ENCODE measurements around the gene SLC66A2.

The SLC66A2 gene

GRCh38 chr18:79938196-79938595 is 13.3 kb downstream of the SLC66A2 start:
- no peak for DNase-seq (ENCODE audit: extremely low read depth in 1 of 2, low read depth in 1 of 2)

- DNase-seq (ENCODE audit: extremely low read depth in 1 of 2, low read depth in 1 of 2), result no peak
Measured at GRCh38 chr18:79937103-79937860, 14.2 kb downstream of the SLC66A2 start.

- no peak for DNase-seq (ENCODE audit: extremely low read depth in 1 of 2, low read depth in 1 of 2)
Measured at GRCh38 chr18:79936641-79937040, 14.8 kb downstream of the SLC66A2 start.

GRCh38 chr18:79935925-79936324 is 15.5 kb downstream of the SLC66A2 start:
- DNase-seq (ENCODE audit: extremely low read depth in 1 of 2, low read depth in 1 of 2), result no peak

- no peak for DNase-seq (ENCODE audit: extremely low read depth in 1 of 2, low read depth in 1 of 2)
Measured at GRCh38 chr18:79935499-79935898, 16.0 kb downstream of the SLC66A2 start.

GRCh38 chr18:79935098-79935480 is 16.4 kb downstream of the SLC66A2 start:
- DNase-seq (ENCODE audit: extremely low read depth in 1 of 2, low read depth in 1 of 2), result no peak

- no peak for DNase-seq (ENCODE audit: extremely low read depth in 1 of 2, low read depth in 1 of 2)
Measured at GRCh38 chr18:79934311-79935097, 16.9 kb downstream of the SLC66A2 start.

GRCh38 chr18:79933765-79934164 is 17.7 kb downstream of the SLC66A2 start:
- no peak for DNase-seq (ENCODE audit: extremely low read depth in 1 of 2, low read depth in 1 of 2)

GRCh38 chr18:79932907-79933306 is 18.5 kb downstream of the SLC66A2 start:
- no peak for DNase-seq (ENCODE audit: extremely low read depth in 1 of 2, low read depth in 1 of 2)

- no peak for DNase-seq (ENCODE audit: extremely low read depth in 1 of 2, low read depth in 1 of 2)
Measured at GRCh38 chr18:79931475-79931874, 20.0 kb downstream of the SLC66A2 start.

- no peak for DNase-seq (ENCODE audit: extremely low read depth in 1 of 2, low read depth in 1 of 2)
Measured at GRCh38 chr18:79930020-79930642, 21.3 kb downstream of the SLC66A2 start.

GRCh38 chr18:79928563-79928960 is 22.9 kb downstream of the SLC66A2 start:
- no peak for DNase-seq (ENCODE audit: extremely low read depth in 1 of 2, low read depth in 1 of 2)

- no peak for DNase-seq (ENCODE audit: extremely low read depth in 1 of 2, low read depth in 1 of 2)
Measured at GRCh38 chr18:79927607-79928562, 23.6 kb downstream of the SLC66A2 start.

- no peak for DNase-seq (ENCODE audit: extremely low read depth in 1 of 2, low read depth in 1 of 2)
Measured at GRCh38 chr18:79926715-79927606, 24.5 kb downstream of the SLC66A2 start.

GRCh38 chr18:79926306-79926705 is 25.1 kb downstream of the SLC66A2 start:
- no peak for DNase-seq (ENCODE audit: extremely low read depth in 1 of 2, low read depth in 1 of 2)

- DNase-seq (ENCODE audit: extremely low read depth in 1 of 2, low read depth in 1 of 2), result no peak
Measured at GRCh38 chr18:79924814-79925731, 26.4 kb downstream of the SLC66A2 start.

GRCh38 chr18:79923896-79924585 is 27.4 kb downstream of the SLC66A2 start:
- DNase-seq (ENCODE audit: extremely low read depth in 1 of 2, low read depth in 1 of 2), result no peak

GRCh38 chr18:79922971-79923411 is 28.5 kb downstream of the SLC66A2 start:
- DNase-seq (ENCODE audit: extremely low read depth in 1 of 2, low read depth in 1 of 2), result no peak
